ENCODE measurements around the gene UBA1.

DNA sequence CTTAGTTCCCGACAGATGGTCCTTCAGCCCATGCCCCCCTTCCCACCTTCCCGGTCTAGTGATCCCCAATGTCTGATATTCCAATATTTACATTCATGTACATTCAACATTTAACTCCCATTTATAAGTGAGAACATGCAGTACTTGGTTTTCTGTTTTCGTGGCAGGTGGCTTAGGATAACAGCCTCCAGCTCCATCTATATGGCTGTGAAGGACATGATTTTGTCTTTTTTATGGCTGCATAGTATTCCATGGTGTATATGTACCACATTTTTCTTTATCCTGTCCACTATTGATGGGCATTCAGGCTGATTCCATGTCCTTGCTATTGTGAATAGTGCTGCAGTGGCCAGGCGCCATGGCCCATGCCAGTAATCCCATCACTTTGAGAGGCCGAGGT lies 34.8 kb upstream of the UBA1 start:
- TF ChIP-seq EZH2 (IDR thresholded peaks at IDR 0.05; ENCODE audit: insufficient read depth, poor library complexity, severe bottlenecking) = no peak
- no peak for TF ChIP-seq EZH2phosphoT487 (IDR thresholded peaks at IDR 0.05; ENCODE audit: insufficient read depth, low read depth)

Data from GM23248 (cell line).